HFF-Myc (cell line): ENCODE data around the gene PRR12.

Experiments
- DNase-seq: peaks from one replicate; pipeline ENCODE4 v3.0.0-alpha.2; 2011; ENCODE audit warnings: low read depth; ENCODE audit errors: extremely low read depth
- H3K4me3 ChIP-seq: replicated peaks from 2 replicates; pipeline ENCODE4 v1.5.1; 2011; ENCODE audit warnings: low read depth, mild to moderate bottlenecking, control low read depth, low read length
- CTCF ChIP-seq: IDR thresholded peaks from 2 replicates; pipeline ENCODE4 v1.5.1; 2012; ENCODE audit warnings: mild to moderate bottlenecking, low read depth, low read length, control low read depth; ENCODE audit errors: missing control alignments

The PRR12 gene

DNA sequence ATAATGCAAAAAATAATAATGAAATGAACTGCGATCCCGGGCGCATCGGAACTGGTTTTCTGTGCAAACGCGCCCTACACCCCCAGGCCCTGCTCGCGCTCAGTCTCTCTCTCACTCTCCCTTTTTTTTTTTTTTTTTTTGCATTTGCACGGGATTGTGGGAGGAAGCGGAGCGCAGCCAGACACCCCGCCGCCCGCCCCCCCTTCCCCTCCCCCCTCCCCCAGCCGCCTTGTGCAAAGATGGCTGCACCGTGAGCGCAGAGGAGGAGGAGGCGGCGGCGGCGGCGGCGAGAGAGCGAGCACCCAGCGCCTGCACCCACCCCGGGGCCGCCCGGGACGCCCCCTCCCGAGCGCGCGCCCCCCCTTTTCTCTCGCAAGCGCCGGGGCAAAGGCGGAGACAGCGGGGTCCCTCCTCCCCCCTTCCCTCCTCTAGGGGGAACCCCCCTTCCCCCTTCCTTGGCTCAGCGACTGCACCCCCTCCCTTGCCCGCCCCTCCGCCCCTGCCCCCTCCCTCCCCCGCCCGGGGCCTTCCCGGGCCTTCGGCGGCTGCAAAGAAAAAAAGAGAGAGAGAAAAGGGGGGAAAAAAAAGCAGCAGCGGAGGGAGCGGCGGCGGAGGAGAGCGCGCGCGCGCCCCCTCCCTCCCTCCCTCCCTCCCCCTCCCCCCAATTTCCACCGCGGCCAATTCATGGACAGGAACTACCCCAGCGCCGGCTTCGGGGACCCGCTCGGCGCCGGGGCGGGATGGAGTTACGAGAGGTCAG lies at the start of gene PRR12:
Gene PRR12, plus strand, starts transcription at position 212 of the 760 bp plus-strand sequence. Its CDS starts 473 bp downstream, at position 685.
- no peak for DNase-seq
- H3K4me3 ChIP-seq, result peak within 1 kb of the TSS; percentile 54
- TF ChIP-seq CTCF, result no peak

DNA sequence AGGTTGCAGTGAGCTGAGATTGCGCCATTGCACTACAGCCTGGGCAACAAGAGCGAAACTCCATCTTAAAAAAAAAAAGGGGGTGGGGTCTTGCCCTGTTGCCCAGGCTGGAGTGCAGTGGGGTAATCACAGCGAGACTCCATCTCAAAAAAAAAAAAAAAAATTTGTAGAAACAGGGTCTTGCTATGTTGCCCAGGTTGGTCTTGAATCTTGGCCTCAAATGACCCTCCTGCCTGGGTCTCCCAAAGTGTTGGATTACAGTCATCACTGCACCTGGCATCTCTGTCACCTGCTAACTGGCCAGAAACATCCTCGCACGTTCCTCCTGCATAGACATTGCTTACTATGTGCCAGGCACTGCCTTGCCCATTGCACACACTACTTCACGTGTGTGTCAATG lies 49.1 kb upstream of the PRR12 start:
- no peak for DNase-seq
- H3K4me3 ChIP-seq, result no peak overlapping the region
- TF ChIP-seq CTCF, result no peak

DNA sequence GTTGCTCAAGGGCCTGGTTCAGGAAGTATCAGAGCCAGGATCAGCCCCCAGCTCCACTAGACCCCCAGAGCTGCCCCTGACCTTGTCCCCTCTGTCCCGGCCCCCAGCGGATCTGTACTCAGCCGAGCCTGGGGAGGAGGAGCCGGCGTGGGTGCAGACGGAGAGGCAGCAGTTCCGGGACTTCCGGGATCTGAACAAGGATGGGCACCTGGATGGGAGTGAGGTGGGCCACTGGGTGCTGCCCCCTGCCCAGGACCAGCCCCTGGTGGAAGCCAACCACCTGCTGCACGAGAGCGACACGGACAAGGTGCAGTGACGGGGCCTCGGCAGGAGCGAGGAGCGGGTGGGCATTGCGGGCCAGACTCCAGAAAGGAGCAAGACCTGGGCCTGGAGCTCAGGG lies 48.5 kb upstream of the PRR12 start:
- no peak overlapping the region for H3K4me3 ChIP-seq
- TF ChIP-seq CTCF, result no peak
- DNase-seq, result no peak

DNA sequence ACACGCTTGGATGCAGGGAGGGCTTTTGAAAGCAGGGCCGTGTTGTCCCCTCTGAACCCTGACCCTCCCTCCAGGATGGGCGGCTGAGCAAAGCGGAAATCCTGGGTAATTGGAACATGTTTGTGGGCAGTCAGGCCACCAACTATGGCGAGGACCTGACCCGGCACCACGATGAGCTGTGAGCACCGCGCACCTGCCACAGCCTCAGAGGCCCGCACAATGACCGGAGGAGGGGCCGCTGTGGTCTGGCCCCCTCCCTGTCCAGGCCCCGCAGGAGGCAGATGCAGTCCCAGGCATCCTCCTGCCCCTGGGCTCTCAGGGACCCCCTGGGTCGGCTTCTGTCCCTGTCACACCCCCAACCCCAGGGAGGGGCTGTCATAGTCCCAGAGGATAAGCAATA lies 48.0 kb upstream of the PRR12 start:
- no peak for TF ChIP-seq CTCF
- H3K4me3 ChIP-seq, result no peak overlapping the region
- no peak for DNase-seq

- no peak for TF ChIP-seq CTCF
- no peak overlapping the region for H3K4me3 ChIP-seq
- DNase-seq, result no peak
Measured at GRCh38 chr19:49544154-49544553, 46.8 kb upstream of the PRR12 start.

DNA sequence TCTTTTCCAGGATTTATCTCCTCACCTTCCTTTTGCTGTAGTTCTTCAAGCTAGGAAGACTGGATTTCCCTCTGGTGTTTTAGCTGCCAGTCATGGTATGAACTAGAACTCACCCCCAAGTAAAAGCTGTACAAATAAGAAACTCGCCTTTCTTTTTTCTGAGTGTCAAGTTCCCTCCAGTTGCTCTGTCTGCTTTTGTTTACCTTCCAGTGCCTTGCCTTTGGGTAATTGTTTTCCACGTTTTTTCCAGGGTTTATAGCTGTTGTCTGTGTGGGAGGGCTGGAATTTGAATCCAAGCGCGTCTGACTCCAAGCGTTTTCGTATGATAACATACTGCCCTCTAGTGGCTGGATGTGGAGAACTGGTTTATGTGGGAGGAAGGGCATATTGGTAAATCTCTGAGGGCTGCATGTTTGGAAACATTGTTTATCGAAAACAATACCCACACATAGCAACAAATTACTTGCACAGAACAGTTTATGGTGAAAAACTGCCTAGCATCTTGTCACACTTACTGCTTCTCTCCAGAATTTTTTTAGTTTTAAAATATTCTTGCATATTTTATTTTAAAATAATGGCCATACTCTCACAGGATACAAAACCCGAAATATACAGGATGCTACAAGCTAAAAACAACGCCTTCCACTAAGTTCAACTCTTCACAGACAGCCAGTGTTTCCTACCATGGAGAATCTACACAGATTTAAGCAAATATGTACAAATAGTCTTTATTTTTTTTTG lies 44.0 kb upstream of the PRR12 start:
- peak; percentile 95 for DNase-seq
- no peak overlapping the region for H3K4me3 ChIP-seq
- TF ChIP-seq CTCF, result peak; percentile 74
